Fibroblast of skin of back (primary cell): ENCODE data around the gene TNRC6C.
"Not testable (repeated sequence)": the region's sequence is repeated elsewhere in the genome, so short reads cannot be mapped to it uniquely, and the experiment has no call there.

ENCODE experiments used
- DNase-seq: peaks from one replicate; pipeline ENCODE4 v3.0.0-alpha.2; 2013

Gene TNRC6C

GRCh38 chr17:78048346-78049292, 90.1 kb downstream of the TNRC6C start:
- DNase-seq: no peak

- DNase-seq: no peak
Measured at GRCh38 chr17:78049609-78050008, 91.1 kb downstream of the TNRC6C start.

GRCh38 chr17:78051186-78051972, 92.9 kb downstream of the TNRC6C start:
- no peak for DNase-seq

- DNase-seq: no peak
Measured at GRCh38 chr17:78053777-78054468, 95.4 kb downstream of the TNRC6C start.

- no peak for DNase-seq
Measured at GRCh38 chr17:78057113-78057740, 98.7 kb downstream of the TNRC6C start.

GRCh38 chr17:78058001-78058400, 99.5 kb downstream of the TNRC6C start:
- no peak for DNase-seq

- DNase-seq: no peak
Measured at GRCh38 chr17:78058581-78058980, 100.1 kb downstream of the TNRC6C start.

- DNase-seq: no peak
Measured at GRCh38 chr17:78062596-78062995, 104.1 kb downstream of the TNRC6C start.

- DNase-seq: no peak
Measured at GRCh38 chr17:78063489-78063888, 105.0 kb downstream of the TNRC6C start.

- DNase-seq: no peak
Measured at GRCh38 chr17:78064708-78065107, 106.2 kb downstream of the TNRC6C start.

- not testable (repeated sequence) for DNase-seq
Measured at GRCh38 chr17:78066976-78067375, 108.5 kb downstream of the TNRC6C start.

- DNase-seq: no peak
Measured at GRCh38 chr17:78069695-78070094, 111.2 kb downstream of the TNRC6C start.

GRCh38 chr17:78072961-78073360, 114.5 kb downstream of the TNRC6C start:
- no peak for DNase-seq

- DNase-seq: no peak
Measured at GRCh38 chr17:78075011-78075410, 116.5 kb downstream of the TNRC6C start.

- DNase-seq: no peak
Measured at GRCh38 chr17:78075545-78075944, 117.0 kb downstream of the TNRC6C start.

GRCh38 chr17:78079253-78079652, 120.8 kb downstream of the TNRC6C start:
- DNase-seq: no peak

- no peak for DNase-seq
Measured at GRCh38 chr17:78081551-78081950, 123.0 kb downstream of the TNRC6C start.

GRCh38 chr17:78082355-78082872, 123.9 kb downstream of the TNRC6C start:
- not testable (repeated sequence) for DNase-seq

- DNase-seq: no peak
Measured at GRCh38 chr17:78082988-78083387, 124.5 kb downstream of the TNRC6C start.

GRCh38 chr17:78086740-78087139, 128.2 kb downstream of the TNRC6C start:
- DNase-seq: no peak

GRCh38 chr17:78088529-78088928, 130.0 kb downstream of the TNRC6C start:
- no peak for DNase-seq
